K562 (cell line): ENCODE data around the gene STUM. TPM values are rescaled to one million over a fixed set of nuclear protein-coding genes. Genes with fewer than 3 reads are reported as not detected.

ENCODE experiments used
- ATAC-seq: fragments of 200-7000 bp; cut with Tn5 transposase; 3 replicates; pipeline ENCODE4 v1.9.1; 2020; ENCODE audit warnings: moderate library complexity
- BruUV-seq: library from RNA; stranded (reverse); fragments of 400-500 nt; replicated peaks from 2 replicates; lab custom pipeline; 2021; lab: Mats Ljungman, UMichigan
- CTCF ChIA-PET: fragments of 300-600 bp; formaldehyde crosslinking; extraction: SDS; loops from one replicate; lab custom pipeline; 2021; ENCODE audit warnings: low intra/inter-chr PET ratio; lab: Yijun Ruan, JAX
- POLR2A ChIA-PET: fragments of 300-600, 350-650 bp; sonication (Branson Sonifier 250); formaldehyde crosslinking; extraction: SDS; loops from one replicate; lab custom pipeline; 2021; ENCODE audit warnings: antibody characterized with exemption, inconsistent platforms; lab: Yijun Ruan, JAX
- DNase-seq, 4 experiments: peaks; one replicate each; pipeline versions ENCODE4 v3.0.0 to v3.0.0-alpha.2; 2011 to 2018; ENCODE audit warnings: low spot score in 3 of 4, mixed read lengths in 3 of 4; ENCODE audit errors: extremely low read depth in 1 of 4
- FAIRE-seq: peaks from 2 replicates; lab custom pipeline; 2011; peaks lifted over from hg19 to GRCh38; lab: Jason Lieb, UNC
- H2AFZ ChIP-seq: 2 replicates; pipeline ENCODE4 v1.6.0; 2011; ENCODE audit warnings: low read depth, low read length, control low read depth, inconsistent platforms
- H3K27ac ChIP-seq: fragments of 200-600 bp; 3 replicates; pipeline ENCODE4 v1.8.0; 2011; ENCODE audit warnings: low read depth, mild to moderate bottlenecking, control low read depth, inconsistent platforms, low read length, moderate library complexity, mixed read lengths; ENCODE audit errors: extremely low read depth
- H3K27me3 ChIP-seq, 2 experiments: fragments of 300-600 bp in 1 of 2; 2 replicates in 1 of 2; 3 replicates in 1 of 2; pipeline versions ENCODE4 v1.6.0 to v1.8.0; 2011; ENCODE audit warnings: inconsistent platforms in 2 of 2, low read length in 2 of 2, mild to moderate bottlenecking in 1 of 2, mixed read lengths in 1 of 2, moderate library complexity in 1 of 2; ENCODE audit not compliant: control insufficient read depth in 2 of 2, insufficient read depth in 2 of 2
- H3K36me3 ChIP-seq: fragments of 300-600 bp; 3 replicates; pipeline ENCODE4 v1.8.0; 2011; ENCODE audit warnings: mild to moderate bottlenecking, low read length, inconsistent platforms; ENCODE audit not compliant: control insufficient read depth, insufficient read depth
- H3K4me1 ChIP-seq, 2 experiments: fragments of 200-600 bp in 1 of 2; replicated peaks in 1 of 2; 2 replicates in 1 of 2; 3 replicates in 1 of 2; pipeline versions ENCODE4 v1.5.1 to v1.8.0; 2011; ENCODE audit warnings: inconsistent platforms in 2 of 2, low read length in 2 of 2, mild to moderate bottlenecking in 1 of 2, mixed read lengths in 1 of 2, moderate library complexity in 1 of 2; ENCODE audit not compliant: control insufficient read depth in 2 of 2, insufficient read depth in 2 of 2
- H3K4me2 ChIP-seq: 2 replicates; pipeline ENCODE4 v1.6.1; 2011; ENCODE audit warnings: low read length, control low read depth, inconsistent platforms, mixed read lengths; ENCODE audit not compliant: insufficient read depth
- H3K4me3 ChIP-seq: fragments of 200-600 bp; sonication (generic), shearing (Covaris generic); 2 replicates; pipeline ENCODE4 v1.5.1; 2016; ENCODE audit warnings: control low read depth, inconsistent platforms
- H3K79me2 ChIP-seq: fragments of 200-600 bp; 3 replicates; pipeline ENCODE4 v1.8.0; 2011; ENCODE audit warnings: low read length, inconsistent platforms; ENCODE audit not compliant: control insufficient read depth, insufficient read depth
- H3K9ac ChIP-seq, 2 experiments: 2 replicates each; pipeline versions ENCODE4 v1.6.0 to v1.6.1; 2011; ENCODE audit warnings: low read depth in 2 of 2, low read length in 2 of 2, control low read depth in 1 of 2, inconsistent platforms in 1 of 2, mild to moderate bottlenecking in 1 of 2, mixed read lengths in 1 of 2; ENCODE audit not compliant: insufficient read depth in 1 of 2
- H3K9me1 ChIP-seq: one replicate; pipeline ENCODE4 v1.6.0; 2011; ENCODE audit warnings: inconsistent platforms, mild to moderate bottlenecking, low read length, moderate library complexity; ENCODE audit not compliant: control insufficient read depth, insufficient read depth
- H3K9me3 ChIP-seq: replicated peaks from 2 replicates; pipeline ENCODE4 v1.5.1; 2011; ENCODE audit warnings: low read depth, low read length, inconsistent platforms; ENCODE audit not compliant: control insufficient read depth, insufficient read depth
- H4K20me1 ChIP-seq: replicated peaks from 2 replicates; pipeline ENCODE4 v1.6.1; 2011; ENCODE audit warnings: low read length, inconsistent platforms, mixed read lengths; ENCODE audit not compliant: control insufficient read depth, insufficient read depth
- CBFA2T2 ChIP-seq: fragments of 450-650 bp; conservative IDR thresholded peaks from 2 replicates; pipeline ENCODE4 v1.6.1; 2017; ENCODE audit warnings: mild to moderate bottlenecking
- MEF2A ChIP-seq: IDR thresholded peaks from 2 replicates; pipeline ENCODE4 v1.6.1; 2011; ENCODE audit warnings: low read depth, mild to moderate bottlenecking, low read length, moderate library complexity; ENCODE audit not compliant: control insufficient read depth
- RFX1 ChIP-seq: fragments of 450-650 bp; IDR thresholded peaks from 2 replicates; pipeline ENCODE4 v1.6.1; 2016; ENCODE audit warnings: mild to moderate bottlenecking, moderate library complexity
- SP1 ChIP-seq: sonication (generic); formaldehyde crosslinking; IDR thresholded peaks from 2 replicates; pipeline ENCODE4 v1.8.1; 2022; ENCODE audit warnings: mild to moderate bottlenecking, missing genetic modification reagents
- STAG1 ChIP-seq: sonication (generic); formaldehyde crosslinking; IDR thresholded peaks from 2 replicates; pipeline ENCODE4 v1.5.0; 2020; ENCODE audit warnings: missing genetic modification reagents, borderline replicate concordance
- ZNF311 ChIP-seq: fragments of 250-450 bp; sonication (Bioruptor Pico); IDR thresholded peaks from 2 replicates; pipeline ENCODE4 v1.4.0; 2020; ENCODE audit warnings: mild to moderate bottlenecking, moderate library complexity
- WGBS: fragments of 100-300 bp; shearing (Covaris generic); methylation state at CpG from one replicate; pipeline ENCODE4 v1.1.6; 2016; ENCODE audit warnings: low coverage, mixed read lengths; ENCODE audit not compliant: insufficient coverage; ENCODE audit errors: missing lambda C conversion rate; 5-methylcytosine and 5-hydroxymethylcytosine counted together
- in situ Hi-C: fragments of 300-500 bp; cut with MboI; formaldehyde crosslinking; loops from 4 replicates; pipeline ENCODE4 v1.15.0; 2018; ENCODE audit warnings: inconsistent platforms, mixed read lengths
- intact Hi-C: fragments of 100-400 bp; cut with micrococcal nuclease; formaldehyde crosslinking; loops from 2 replicates; pipeline ENCODE4 v1.14.2; 2022
- polyA plus RNA-seq, 8 experiments: library from polyadenylated mRNA; depleted of rRNA in 4 of 8; stranded (reverse) in 5 of 8; unstranded in 3 of 8; fragments of >200 nt; fragmentation: Nextera tagmentation in 2 of 8; fragmentation: Illumina TruSeq in 1 of 8; extraction: Ambion mirVana in 2 of 8; extraction: Trizol in 1 of 8; gene quantifications; 2 replicates each; pipeline versions ENCODE4 v1.2.1 to v1.2.3, GENCODE V29; 2011 to 2014; ENCODE audit warnings: inconsistent platforms in 1 of 8, missing spikeins in 1 of 8
- total RNA-seq, 7 experiments: library from RNA; depleted of rRNA in 6 of 7; stranded (reverse); fragments of >200 nt in 6 of 7; fragmentation: Illumina TruSeq in 2 of 7; extraction: Trizol in 2 of 7; gene quantifications; 2 replicates each; pipeline versions ENCODE4 v1.2.1 to v1.2.3, GENCODE V29; 2011 to 2021; ENCODE audit warnings: low replicate concordance in 1 of 7
- TF ChIP-seq, protein P1 (sequence below): IDR thresholded peaks from 3 replicates; pipeline ENCODE4 v1.6.1; 2011; ENCODE audit warnings: borderline replicate concordance, mild to moderate bottlenecking; ENCODE audit not compliant: insufficient read length, insufficient read depth

Gene STUM
- total and polyA plus RNA-seq, 9 of the 15 experiments (the other 6 are each of a cell fraction or from before 2014, with no cell fraction given) = not detected

DNA sequence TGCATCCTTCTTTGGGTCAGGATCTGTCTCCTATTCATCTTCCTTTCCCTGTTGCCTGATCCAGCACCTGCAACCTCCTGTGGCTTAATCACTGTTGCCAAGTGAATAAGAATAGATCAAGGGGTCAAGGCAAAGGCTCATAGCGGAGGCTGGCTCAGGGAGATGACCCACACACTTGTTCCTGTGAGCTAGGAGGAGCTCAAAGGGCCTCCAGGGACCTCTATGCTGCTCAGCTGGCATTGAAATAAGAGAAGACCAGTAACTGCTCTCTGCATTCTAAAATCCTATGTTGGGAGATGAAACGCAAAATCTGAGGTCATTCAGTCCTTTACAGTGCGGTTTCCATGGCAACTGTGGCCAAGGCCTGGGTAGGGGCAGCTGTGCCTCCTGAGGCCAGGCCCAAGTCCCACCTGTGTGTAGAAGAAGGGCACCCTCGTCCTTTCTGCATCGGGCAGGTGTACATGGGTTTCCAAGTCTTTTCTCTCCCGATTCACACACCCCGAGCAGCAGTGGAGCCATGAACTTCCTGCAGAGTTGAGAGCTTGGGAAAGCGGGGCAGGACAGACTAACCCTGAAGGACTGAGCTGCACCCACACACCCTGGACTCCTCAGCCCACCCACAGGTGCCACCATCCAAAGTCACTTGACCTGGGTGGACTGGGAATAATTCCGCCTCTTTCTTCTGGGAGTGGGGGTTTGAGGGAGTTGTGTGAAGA lies 27.8 kb upstream of the STUM start:
- no peak for TF ChIP-seq MEF2A
- TF ChIP-seq ZNF311 = no peak
- TF ChIP-seq RFX1 = peak; percentile 63
- no peak for TF ChIP-seq SP1 (CRISPR knock-in tag)
- TF ChIP-seq STAG1 (CRISPR knock-in tag) = no peak
- no peak for TF ChIP-seq CBFA2T2
- TF ChIP-seq, protein P1, sequence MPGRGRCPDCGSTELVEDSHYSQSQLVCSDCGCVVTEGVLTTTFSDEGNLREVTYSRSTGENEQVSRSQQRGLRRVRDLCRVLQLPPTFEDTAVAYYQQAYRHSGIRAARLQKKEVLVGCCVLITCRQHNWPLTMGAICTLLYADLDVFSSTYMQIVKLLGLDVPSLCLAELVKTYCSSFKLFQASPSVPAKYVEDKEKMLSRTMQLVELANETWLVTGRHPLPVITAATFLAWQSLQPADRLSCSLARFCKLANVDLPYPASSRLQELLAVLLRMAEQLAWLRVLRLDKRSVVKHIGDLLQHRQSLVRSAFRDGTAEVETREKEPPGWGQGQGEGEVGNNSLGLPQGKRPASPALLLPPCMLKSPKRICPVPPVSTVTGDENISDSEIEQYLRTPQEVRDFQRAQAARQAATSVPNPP = no peak
- H3K4me2 ChIP-seq = no peak overlapping the region
- ATAC-seq = no peak
- no peaks in the 10 kb centered on the region for H3K79me2 ChIP-seq
- FAIRE-seq = no peak
- H3K9me3 ChIP-seq = no peaks in the 10 kb centered on the region
- H4K20me1 ChIP-seq = no peaks in the 10 kb centered on the region
- in situ Hi-C loops (no loop called here), intact Hi-C loops (no loop called here)
- H3K9ac ChIP-seq = no peak overlapping the region
- BruUV-seq = no TSS peak
- no peak overlapping the region for H3K4me3 ChIP-seq
- H3K27ac ChIP-seq = no peak overlapping the region
- H3K36me3 ChIP-seq = no peaks in the 10 kb centered on the region
- WGBS = 3% methylated on average over 9 of the region's 9 CpGs
- no peak for DNase-seq
- no peak overlapping the region for H2AFZ ChIP-seq
- CTCF ChIA-PET = no interaction called here
- POLR2A ChIA-PET = interaction anchor here (0.5 to 1.2 kb wide), 3 partner anchors 43 to 1576 kb away, joined by 3 read pairs; no protein-coding TSS in a partner anchor
- H3K9me1 ChIP-seq = no peaks in the 10 kb centered on the region
- H3K27me3 ChIP-seq = peaks cover 28 to 60% of the 10 kb centered on the region in 2 experiments; a peak in 4 of 5 replicates
- no peaks in the 10 kb centered on the region for H3K4me1 ChIP-seq
